Measurements from ENCODE around the gene IMMP2L. TPM values are rescaled to one million over a fixed set of nuclear protein-coding genes. Genes with fewer than 3 reads are reported as not detected.

IMMP2L gene
- polyA plus RNA-seq, 1 donor (not counting 4 experiments of a cell fraction or from before 2014, with no cell fraction given), result 14.1 TPM

- TF ChIP-seq EZH2 (IDR thresholded peaks at IDR 0.05; ENCODE audit: low read length) (no peak), CTCF (optimal IDR thresholded peaks at IDR 0.05 in 1 of 3, IDR thresholded peaks at IDR 0.05 in 1 of 3, conservative IDR thresholded peaks at IDR 0.05 in 1 of 3; ENCODE audit: extremely low read depth in 1 of 3, insufficient read depth in 2 of 3, low read length in 3 of 3) (no peak)
- Histone ChIP-seq H3K9ac (ENCODE audit: control insufficient read depth, extremely low read depth, insufficient read depth, low read length) (no peak overlapping the region), H3K27me3 (ENCODE audit: control insufficient read depth, extremely low read depth, insufficient read depth, low read length) (no peaks in the 10 kb centered on the region), H3K4me1 (ENCODE audit: control insufficient read depth, extremely low read depth, insufficient read depth, low read length) (no peaks in the 10 kb centered on the region), H3K4me2 (ENCODE audit: control insufficient read depth, extremely low read depth, insufficient read depth, low read depth, low read length) (no peak overlapping the region), H3K9me1 (ENCODE audit: control insufficient read depth, extremely low read depth, insufficient read depth, low read length) (no peaks in the 10 kb centered on the region), H4K20me1 (ENCODE audit: control insufficient read depth, extremely low read depth, insufficient read depth, low read length) (no peaks in the 10 kb centered on the region), H3K36me3 (ENCODE audit: control insufficient read depth in 2 of 2, extremely low read depth in 1 of 2, insufficient read depth in 2 of 2, low read length in 2 of 2) (no peaks in the 10 kb centered on the region), H3K27ac (ENCODE audit: control insufficient read depth, insufficient read depth, low read length) (no peak overlapping the region), H3K79me2 (ENCODE audit: control insufficient read depth, insufficient read depth, low read length) (no peaks in the 10 kb centered on the region), H2AFZ (ENCODE audit: control insufficient read depth, low read length) (no peak overlapping the region), H3K4me3 (ENCODE audit: control insufficient read depth in 2 of 3, extremely low read depth in 1 of 3, insufficient read depth in 2 of 3, low read depth in 1 of 3, low read length in 3 of 3) (no peak overlapping the region), H3K9me3 (ENCODE audit: control insufficient read depth, low read depth, low read length) (no peaks in the 10 kb centered on the region)
- DNase-seq (ENCODE audit: low read depth, low spot score), result no peak
- dilution Hi-C loops (cut with MboI; ENCODE audit: extremely low pct_ligation_motif_present, low sequenced_read_pairs), result no loop called here
- no peak for FAIRE-seq
These were observed 795.4 kb downstream of the IMMP2L start for GRCh38 chr7:110766864-110767263.

- Histone ChIP-seq H3K4me3 (ENCODE audit: control insufficient read depth in 2 of 3, extremely low read depth in 1 of 3, insufficient read depth in 2 of 3, low read depth in 1 of 3, low read length in 3 of 3) (no peak overlapping the region), H3K27me3 (ENCODE audit: control insufficient read depth, extremely low read depth, insufficient read depth, low read length) (no peaks in the 10 kb centered on the region), H3K9ac (ENCODE audit: control insufficient read depth, extremely low read depth, insufficient read depth, low read length) (no peak overlapping the region), H3K27ac (ENCODE audit: control insufficient read depth, insufficient read depth, low read length) (no peak overlapping the region), H2AFZ (ENCODE audit: control insufficient read depth, low read length) (no peak overlapping the region), H3K4me1 (ENCODE audit: control insufficient read depth, extremely low read depth, insufficient read depth, low read length) (no peaks in the 10 kb centered on the region), H3K36me3 (ENCODE audit: control insufficient read depth in 2 of 2, extremely low read depth in 1 of 2, insufficient read depth in 2 of 2, low read length in 2 of 2) (no peaks in the 10 kb centered on the region), H3K9me3 (ENCODE audit: control insufficient read depth, low read depth, low read length) (no peaks in the 10 kb centered on the region), H4K20me1 (ENCODE audit: control insufficient read depth, extremely low read depth, insufficient read depth, low read length) (no peaks in the 10 kb centered on the region), H3K9me1 (ENCODE audit: control insufficient read depth, extremely low read depth, insufficient read depth, low read length) (no peaks in the 10 kb centered on the region), H3K79me2 (ENCODE audit: control insufficient read depth, insufficient read depth, low read length) (no peaks in the 10 kb centered on the region), H3K4me2 (ENCODE audit: control insufficient read depth, extremely low read depth, insufficient read depth, low read depth, low read length) (no peak overlapping the region)
- no peak for TF ChIP-seq CTCF (optimal IDR thresholded peaks at IDR 0.05 in 1 of 3, IDR thresholded peaks at IDR 0.05 in 1 of 3, conservative IDR thresholded peaks at IDR 0.05 in 1 of 3; ENCODE audit: extremely low read depth in 1 of 3, insufficient read depth in 2 of 3, low read length in 3 of 3)
- no peak for TF ChIP-seq EZH2 (IDR thresholded peaks at IDR 0.05; ENCODE audit: low read length)
- FAIRE-seq (no peak), DNase-seq (ENCODE audit: low read depth, low spot score) (no peak)
- dilution Hi-C loops (cut with MboI; ENCODE audit: extremely low pct_ligation_motif_present, low sequenced_read_pairs), result no loop called here
These were observed 797.4 kb downstream of the IMMP2L start for GRCh38 chr7:110764852-110765251.

Measured in keratinocyte (primary cell).